Measurements from ENCODE around the gene FBRSL1. TPM values are rescaled to one million over a fixed set of nuclear protein-coding genes. Genes with fewer than 3 reads are reported as not detected.

FBRSL1 gene
- total and polyA plus RNA-seq, 2 of the 8 experiments (the other 6 are each of a cell fraction or from before 2014, with no cell fraction given) = 18.4 to 109 TPM

GRCh38 chr12:132447327-132447720 is 42.6 kb upstream of the FBRSL1 start (continued):
- TF ChIP-seq USF2 (IDR thresholded peaks at IDR 0.05; ENCODE audit: low read length) = no peak
- no peak for TF ChIP-seq SRF (IDR thresholded peaks at IDR 0.05; ENCODE audit: low read depth, low read length)
- TF ChIP-seq JUND (IDR thresholded peaks at IDR 0.05; ENCODE audit: low read length) = no peak
